Pancreas (tissue), 10 donors: ENCODE measurements around the gene FAM184B. TPM values are rescaled to one million over a fixed set of nuclear protein-coding genes. Genes with fewer than 3 reads are reported as not detected.
A peak's percentile ranks its signal among the peaks of the same experiment; 100 is the strongest.

Experiments
- ATAC-seq, 4 donors: fragments of 200-7000 bp; cut with Tn5 transposase; one replicate each; pipeline versions ENCODE4 v1.8.0 to v1.9.1; 2020; ENCODE audit warnings: mild to moderate bottlenecking in 4 of 4, moderate library complexity in 4 of 4
- DNase-seq, 6 donors: peaks; one replicate each; pipeline ENCODE4 v3.0.0-alpha.2; 2020
- FAIRE-seq: peaks from 2 replicates; lab custom pipeline; 2012; peaks lifted over from hg19 to GRCh38; lab: Jason Lieb, UNC
- H3K27ac ChIP-seq, 4 donors: fragments of 200-600 bp; sonication (generic); 1 replicate in 3 of 4; 2 replicates in 1 of 4; pipeline versions ENCODE4 v1.5.0 to v1.8.0; 2020
- H3K27me3 ChIP-seq, 4 donors: fragments of 200-600 bp; one replicate each; pipeline ENCODE4 v1.8.0; 2021
- H3K36me3 ChIP-seq, 3 donors: fragments of 200-600 bp; sonication (generic) in 1 of 3; one replicate each; pipeline versions ENCODE4 v1.5.0 to v1.8.0; 2020 to 2021
- H3K4me1 ChIP-seq, 3 donors: fragments of 200-600 bp; one replicate each; pipeline ENCODE4 v1.8.0; 2021
- H3K4me3 ChIP-seq, 4 donors: fragments of 200-600 bp; sonication (generic) in 2 of 4; one replicate each; pipeline versions ENCODE4 v1.5.0 to v1.8.0; 2020 to 2021
- H3K9me3 ChIP-seq, 4 donors: fragments of 200-600 bp; one replicate each; pipeline ENCODE4 v1.8.0; 2021
- CTCF ChIP-seq, 4 donors: fragments of 200-600 bp; sonication (generic) in 3 of 4; IDR thresholded peaks; one replicate each; pipeline versions ENCODE4 v1.5.0 to v1.8.0; 2021; ENCODE audit warnings: antibody characterized with exemption in 4 of 4
- WGBS, 2 donors: extraction: QIAGEN DNeasy Blood & Tissue Kit; methylation state at CpG; one replicate each; pipeline ENCODE4 v1.1.7; 2013; 5-methylcytosine and 5-hydroxymethylcytosine counted together
- intact Hi-C, 3 donors: fragments of 100-400 bp; cut with DNase I; formaldehyde crosslinking; loops; one replicate each; pipeline versions ENCODE4 v1.11.1 to v1.14.2; 2022
- polyA plus RNA-seq, 2 donors: library from polyadenylated mRNA; stranded (reverse); fragments of 200-250 nt; gene quantifications; one replicate each; pipeline ENCODE4 v1.2.3, GENCODE V29; 2013
- total RNA-seq, 6 donors: library from RNA; stranded (reverse); fragmentation: NEBNext Ultra II Directional in 4 of 6; extraction: Animal tissue kit (Norgen Biotek cat#: 25700) in 4 of 6; gene quantifications; one replicate each; pipeline versions ENCODE4 v1.2.1 to v1.2.4, GENCODE V29; 2021 to 2023
- donor health status: healthy with polysubstance abuse.
- donor health status: DM: no; HTN: no; CAD: no; lungs with moderate emphysema.
- donor health status: DM: no; HTN: no; CAD: no.
- donor health status: control.
- donor health status: control.
- donor health status: Bipolar disorder and iron deficiency.
- donor health status: DM: yes; HTN: yes; CAD: no.
- donor health status: DM: no; HTN: no; CAD: no.
- donor health status: DM: no; HTN: no; CAD: no.
- donor health status: DM: yes; HTN: yes; CAD: no.

FAM184B gene
- total RNA-seq (not detected), polyA plus RNA-seq (under 1 TPM; 0.04 to 0.07 TPM)

- no peaks in the 10 kb centered on the region for H3K36me3 ChIP-seq
- DNase-seq (peak in 2 of 6 donors; percentile 59 to 64), ATAC-seq (peak in 3 of 4 donors; percentile 23 to 58 (median 52)), FAIRE-seq (no peak)
- H3K4me3 ChIP-seq, result peak within 1 kb of the TSS in 3 of 4 donors; percentile 11 to 40 (median 22)
- no peak for TF ChIP-seq CTCF (IDR thresholded peaks at IDR 0.05)
- peaks cover 0 to 12% (median 0%) of the 10 kb centered on the region in 4 donors for H3K27me3 ChIP-seq
- WGBS, 2 donors, result 3 to 4% methylated on average over 82 of the region's 82 CpGs
- H3K4me1 ChIP-seq, result no peaks in the 10 kb centered on the region
- no peak within 1 kb of the TSS for H3K27ac ChIP-seq
- H3K9me3 ChIP-seq, result no peaks in the 10 kb centered on the region
- intact Hi-C loops, result no loop called here
Measured at GRCh38 chr4:17781300-17782287, at the start of gene FAM184B. Gene FAM184B (minus strand): TSS chr4:17781621. CDS start chr4:17781299, 322 bp downstream.

- Histone ChIP-seq H3K4me1 (no peaks in the 10 kb centered on the region), H3K9me3 (no peaks in the 10 kb centered on the region), H3K27ac (no peak overlapping the region), H3K36me3 (no peaks in the 10 kb centered on the region), H3K4me3 (no peak overlapping the region), H3K27me3 (no peaks in the 10 kb centered on the region)
- WGBS, 2 donors, result 74 to 83% methylated on average over 1 of the region's 1 CpG
- intact Hi-C loops, result no loop called here
- no peak for TF ChIP-seq CTCF (IDR thresholded peaks at IDR 0.05)
- FAIRE-seq (no peak), DNase-seq (no peak), ATAC-seq (no peak)
Measured at GRCh38 chr4:17823871-17824669, 42.6 kb upstream of the FAM184B start.

- DNase-seq, result no peak
- Histone ChIP-seq H3K27ac (no peak overlapping the region), H3K36me3 (no peaks in the 10 kb centered on the region), H3K27me3 (no peaks in the 10 kb centered on the region), H3K4me3 (no peak overlapping the region), H3K4me1 (no peaks in the 10 kb centered on the region), H3K9me3 (no peaks in the 10 kb centered on the region)
- TF ChIP-seq CTCF (IDR thresholded peaks at IDR 0.05), result peak in 2 of 4 donors; percentile 21 to 39
- no peak for FAIRE-seq
- intact Hi-C loops, result loop anchor here in 2 of 3 donors (10.0 kb wide), 1 partner anchor 778 kb away; no protein-coding TSS in a partner anchor
- 55% methylated on average over 5 of the region's 5 CpGs for WGBS, 2 donors
- ATAC-seq, result peak in 3 of 4 donors; percentile 84 to 87 (median 86)
Measured at GRCh38 chr4:17817027-17817426, 35.6 kb upstream of the FAM184B start.

GRCh38 chr4:17816142-17816541 is 34.7 kb upstream of the FAM184B start:
- no peaks in the 10 kb centered on the region for H3K27me3 ChIP-seq
- peaks cover 0 to 2% (median 0%) of the 10 kb centered on the region in 3 donors for H3K4me1 ChIP-seq
- ATAC-seq (no peak), FAIRE-seq (no peak), DNase-seq (no peak)
- WGBS, 2 donors, result 94% methylated on average over 12 of the region's 12 CpGs
- H3K27ac ChIP-seq, result no peak overlapping the region
- no peaks in the 10 kb centered on the region for H3K36me3 ChIP-seq
- no peak for TF ChIP-seq CTCF (IDR thresholded peaks at IDR 0.05)
- no peaks in the 10 kb centered on the region for H3K9me3 ChIP-seq
- intact Hi-C loops, result loop anchor here in 2 of 3 donors (10.0 kb wide), 1 partner anchor 779 kb away; no protein-coding TSS in a partner anchor
- H3K4me3 ChIP-seq, result no peak overlapping the region
